ENCODE measurements around the gene SATL1. TPM values are rescaled to one million over a fixed set of nuclear protein-coding genes. Genes with fewer than 3 reads are reported as not detected.
A peak's percentile ranks its signal among the peaks of the same experiment; 100 is the strongest.
"Not testable (repeated sequence)": the region's sequence is repeated elsewhere in the genome, so short reads cannot be mapped to it uniquely, and the experiment has no call there.

Gene SATL1
- total RNA-seq, 1 experiment from 2014 or later: 0.22 TPM

- no peak for TF ChIP-seq ZSCAN18 (CRISPR knock-in tag; IDR thresholded peaks at IDR 0.05)
- no peak for TF ChIP-seq ZNF425 (CRISPR knock-in tag; conservative IDR thresholded peaks at IDR 0.05)
- TF ChIP-seq NFATC4 (CRISPR knock-in tag; IDR thresholded peaks at IDR 0.05): no peak
- no peak for TF ChIP-seq CREM (CRISPR knock-in tag; IDR thresholded peaks at IDR 0.05)
- TF ChIP-seq TEAD4 (CRISPR knock-in tag; IDR thresholded peaks at IDR 0.05): no peak
- no peak for TF ChIP-seq STAT6 (CRISPR knock-in tag; conservative IDR thresholded peaks at IDR 0.05; ENCODE audit: low read depth)
- TF ChIP-seq PRDM15 (CRISPR knock-in tag; IDR thresholded peaks at IDR 0.05): no peak
- TF ChIP-seq ATF1 (CRISPR knock-in tag; IDR thresholded peaks at IDR 0.05): no peak
These were observed 154.2 kb downstream of the SATL1 start (continued) for GRCh38 chrX:85089321-85089840.

GRCh38 chrX:85084770-85085393 is 158.7 kb downstream of the SATL1 start:
- H3K4me1 Mint-ChIP-seq: no peaks in the 10 kb centered on the region
- CTCF ChIA-PET: interaction anchor here (0.7 to 1.1 kb wide), 3 partner anchors 24 to 452 kb away, joined by 3 read pairs; no protein-coding TSS in a partner anchor
- DNase-seq (ENCODE audit: low spot score): no peak

GRCh38 chrX:85077247-85077646 is 166.3 kb downstream of the SATL1 start:
- H3K27ac Mint-ChIP-seq; H3K4me3 Mint-ChIP-seq; ATAC-seq; H3K9me3 Mint-ChIP-seq; CTCF ChIA-PET; POLR2A ChIA-PET; H3K4me1 Mint-ChIP-seq; H3K27me3 Mint-ChIP-seq (ENCODE audit: low read depth); DNase-seq (ENCODE audit: low spot score): not testable (repeated sequence)
- peaks cover 25% of the 10 kb centered on the region for H3K36me3 Mint-ChIP-seq

More at GRCh38 chrX:85084770-85085393, 158.7 kb downstream of the SATL1 start:
- no peaks in the 10 kb centered on the region for H3K27me3 Mint-ChIP-seq (ENCODE audit: low read depth)
- POLR2A ChIA-PET: no interaction called here
- peaks cover 5% of the 10 kb centered on the region; the same call in 1 of the 2 replicates for H3K9me3 Mint-ChIP-seq
- peaks cover 44% of the 10 kb centered on the region for H3K36me3 Mint-ChIP-seq
- H3K27ac Mint-ChIP-seq: no peak overlapping the region
- TF ChIP-seq USF1 (CRISPR knock-in tag; IDR thresholded peaks at IDR 0.05) (no peak), CTCF (IDR thresholded peaks at IDR 0.05) (peak; percentile 37; the same call in 1 of the 2 replicates)
- no peak overlapping the region for H3K4me3 Mint-ChIP-seq
- no peak for ATAC-seq
